Endodermal cell (in vitro differentiated cells): Measurements from ENCODE around the gene CHTF18. TPM values are rescaled to one million over a fixed set of nuclear protein-coding genes. Genes with fewer than 3 reads are reported as not detected.

Experiments
- DNase-seq: peaks from one replicate; pipeline ENCODE4 v3.0.0-alpha.2; 2017
- H3K27ac ChIP-seq: 2 replicates; pipeline ENCODE4 v1.5.1; 2013; ENCODE audit warnings: mild to moderate bottlenecking, low read depth, low read length, moderate library complexity
- H3K27me3 ChIP-seq: 2 replicates; pipeline ENCODE4 v1.6.1; 2013; ENCODE audit warnings: mild to moderate bottlenecking, low read length, moderate library complexity; ENCODE audit not compliant: insufficient read depth, control insufficient read depth, poor library complexity, severe bottlenecking
- H3K36me3 ChIP-seq: 2 replicates; pipeline ENCODE4 v1.7.0; 2013; ENCODE audit warnings: mild to moderate bottlenecking, low read length, moderate library complexity; ENCODE audit not compliant: control insufficient read depth, insufficient read depth
- H3K4me1 ChIP-seq: one replicate; pipeline ENCODE4 v1.7.0; 2013; ENCODE audit warnings: low read length; ENCODE audit not compliant: control insufficient read depth, insufficient read depth
- H3K4me3 ChIP-seq: 2 replicates; pipeline ENCODE4 v1.5.1; 2013; ENCODE audit warnings: mild to moderate bottlenecking, low read length, moderate library complexity
- H3K9ac ChIP-seq: 2 replicates; pipeline ENCODE4 v1.6.1; 2013; ENCODE audit warnings: mild to moderate bottlenecking, low read length, moderate library complexity; ENCODE audit not compliant: poor library complexity, severe bottlenecking; ENCODE audit errors: extremely low read depth
- H3K9me3 ChIP-seq: 2 replicates; pipeline ENCODE4 v1.6.1; 2013; ENCODE audit warnings: mild to moderate bottlenecking, low read length, moderate library complexity; ENCODE audit not compliant: control insufficient read depth
- H3K27ac Mint-ChIP-seq: 2 replicates; pipeline ENCODE4 v1.8.0; 2020; ENCODE audit warnings: mixed read lengths
- H3K27me3 Mint-ChIP-seq: 2 replicates; pipeline ENCODE4 v1.8.0; 2021; ENCODE audit warnings: mild to moderate bottlenecking, mixed read lengths; ENCODE audit not compliant: insufficient read depth
- H3K36me3 Mint-ChIP-seq: 2 replicates; pipeline ENCODE4 v1.8.0; 2020; ENCODE audit warnings: low read depth, mixed read lengths
- H3K4me1 Mint-ChIP-seq: 2 replicates; pipeline ENCODE4 v1.8.0; 2020; ENCODE audit warnings: mixed read lengths
- H3K4me3 Mint-ChIP-seq: 2 replicates; pipeline ENCODE4 v1.8.0; 2020; ENCODE audit warnings: mild to moderate bottlenecking, moderate library complexity, mixed read lengths
- H3K9me3 Mint-ChIP-seq: 2 replicates; pipeline ENCODE4 v1.8.0; 2020; ENCODE audit warnings: mild to moderate bottlenecking, mixed read lengths
- WGBS, 2 experiments: methylation state at CpG; one replicate each; pipeline versions ENCODE4 v1.1.5 to v1.1.7; 2013; ENCODE audit warnings: missing lambda C conversion rate in 2 of 2, mixed read lengths in 1 of 2; ENCODE audit not compliant: insufficient coverage in 1 of 2, insufficient read length in 1 of 2; 5-methylcytosine and 5-hydroxymethylcytosine counted together
- total RNA-seq, 2 donors: library from RNA; stranded (reverse); fragmentation: NEBNext Ultra II Directional in 1 of 2; extraction: Animal tissue kit (Norgen Biotek cat#: 25700) in 1 of 2; gene quantifications; 2 replicates in 1 of 2; 3 replicates in 1 of 2; pipeline ENCODE4 v1.2.1, GENCODE V29; 2021
- TF ChIP-seq, protein P1 (sequence below): fragments of 200-600 bp; sonication (generic); conservative IDR thresholded peaks from 2 replicates; pipeline ENCODE4 v1.5.0; 2021; ENCODE audit warnings: antibody characterized with exemption, mild to moderate bottlenecking

CHTF18 gene
- total RNA-seq, 2 donors from 2014 or later, result 158 to 169 TPM

GRCh38 chr16:766820-767640 is 21.4 kb upstream of the CHTF18 start:
- H3K27ac Mint-ChIP-seq, result no peak overlapping the region
- Histone ChIP-seq H3K9me3 (no peaks in the 10 kb centered on the region), H3K36me3 (no peaks in the 10 kb centered on the region), H3K27me3 (no peaks in the 10 kb centered on the region), H3K4me1 (no peaks in the 10 kb centered on the region), H3K27ac (no peak overlapping the region), H3K4me3 (no peak overlapping the region), H3K9ac (no peak overlapping the region)
- 87 to 94% methylated on average over 13 to 31 of the region's 48 CpGs for WGBS, 2 experiments
- H3K36me3 Mint-ChIP-seq, result no peaks in the 10 kb centered on the region
- no peaks in the 10 kb centered on the region for H3K4me1 Mint-ChIP-seq
- no peaks in the 10 kb centered on the region for H3K27me3 Mint-ChIP-seq
- H3K4me3 Mint-ChIP-seq, result no peak overlapping the region
- DNase-seq, result no peak
- TF ChIP-seq, protein P1, sequence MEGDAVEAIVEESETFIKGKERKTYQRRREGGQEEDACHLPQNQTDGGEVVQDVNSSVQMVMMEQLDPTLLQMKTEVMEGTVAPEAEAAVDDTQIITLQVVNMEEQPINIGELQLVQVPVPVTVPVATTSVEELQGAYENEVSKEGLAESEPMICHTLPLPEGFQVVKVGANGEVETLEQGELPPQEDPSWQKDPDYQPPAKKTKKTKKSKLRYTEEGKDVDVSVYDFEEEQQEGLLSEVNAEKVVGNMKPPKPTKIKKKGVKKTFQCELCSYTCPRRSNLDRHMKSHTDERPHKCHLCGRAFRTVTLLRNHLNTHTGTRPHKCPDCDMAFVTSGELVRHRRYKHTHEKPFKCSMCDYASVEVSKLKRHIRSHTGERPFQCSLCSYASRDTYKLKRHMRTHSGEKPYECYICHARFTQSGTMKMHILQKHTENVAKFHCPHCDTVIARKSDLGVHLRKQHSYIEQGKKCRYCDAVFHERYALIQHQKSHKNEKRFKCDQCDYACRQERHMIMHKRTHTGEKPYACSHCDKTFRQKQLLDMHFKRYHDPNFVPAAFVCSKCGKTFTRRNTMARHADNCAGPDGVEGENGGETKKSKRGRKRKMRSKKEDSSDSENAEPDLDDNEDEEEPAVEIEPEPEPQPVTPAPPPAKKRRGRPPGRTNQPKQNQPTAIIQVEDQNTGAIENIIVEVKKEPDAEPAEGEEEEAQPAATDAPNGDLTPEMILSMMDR, result no peak
- H3K9me3 Mint-ChIP-seq, result no peaks in the 10 kb centered on the region

GRCh38 chr16:767743-768235 is 20.6 kb upstream of the CHTF18 start:
- TF ChIP-seq, protein P1, result no peak
- H3K9me3 Mint-ChIP-seq, result no peaks in the 10 kb centered on the region
- H3K4me3 Mint-ChIP-seq, result no peak overlapping the region
- H3K27ac Mint-ChIP-seq, result no peak overlapping the region
- H3K27me3 Mint-ChIP-seq, result no peaks in the 10 kb centered on the region
- no peak overlapping the region for H3K4me3 ChIP-seq
- no peaks in the 10 kb centered on the region for H3K36me3 Mint-ChIP-seq
- WGBS, 2 experiments, result 83 to 87% methylated on average over 4 to 5 of the region's 38 CpGs
- no peak for DNase-seq
- no peaks in the 10 kb centered on the region for H3K4me1 Mint-ChIP-seq
- no peak overlapping the region for H3K27ac ChIP-seq
- H3K36me3 ChIP-seq, result no peaks in the 10 kb centered on the region
- no peaks in the 10 kb centered on the region for H3K9me3 ChIP-seq
- H3K27me3 ChIP-seq, result no peaks in the 10 kb centered on the region
- H3K4me1 ChIP-seq, result no peaks in the 10 kb centered on the region
- no peak overlapping the region for H3K9ac ChIP-seq

GRCh38 chr16:768428-768827 is 20.0 kb upstream of the CHTF18 start:
- no peak overlapping the region for H3K4me3 Mint-ChIP-seq
- H3K27ac Mint-ChIP-seq, result no peak overlapping the region
- TF ChIP-seq, protein P1, result no peak
- H3K4me1 ChIP-seq, result no peaks in the 10 kb centered on the region
- H3K9me3 Mint-ChIP-seq, result no peaks in the 10 kb centered on the region
- H3K36me3 ChIP-seq, result no peaks in the 10 kb centered on the region
- WGBS, 2 experiments, result 91 to 96% methylated on average over 20 to 21 of the region's 21 CpGs
- H3K9me3 ChIP-seq, result no peaks in the 10 kb centered on the region
- H3K4me1 Mint-ChIP-seq, result no peaks in the 10 kb centered on the region
- DNase-seq, result no peak
- H3K9ac ChIP-seq, result no peak overlapping the region
- no peaks in the 10 kb centered on the region for H3K27me3 ChIP-seq
- no peaks in the 10 kb centered on the region for H3K27me3 Mint-ChIP-seq
- H3K4me3 ChIP-seq, result no peak overlapping the region
- no peak overlapping the region for H3K27ac ChIP-seq
- no peaks in the 10 kb centered on the region for H3K36me3 Mint-ChIP-seq
